ENCODE measurements around the gene RHBDL2. TPM values are rescaled to one million over a fixed set of nuclear protein-coding genes. Genes with fewer than 3 reads are reported as not detected.

Gene RHBDL2
- total RNA-seq, 1 experiment from 2014 or later, result not detected

- Histone ChIP-seq H3K9ac (ENCODE audit: low read length) (no peak overlapping the region), H3K36me3 (ENCODE audit: control insufficient read depth in 1 of 2, insufficient read depth in 2 of 2, low read length in 2 of 2) (no peaks in the 10 kb centered on the region), H3K79me2 (ENCODE audit: insufficient read depth, low read length) (no peaks in the 10 kb centered on the region), H3K27me3 (ENCODE audit: insufficient read depth, low read length) (no peaks in the 10 kb centered on the region), H3K4me1 (ENCODE audit: control insufficient read depth in 1 of 2, insufficient read depth in 2 of 2, low read length in 2 of 2) (no peaks in the 10 kb centered on the region), H3K4me3 (replicated peaks in 1 of 2; ENCODE audit: low read depth in 1 of 2, low read length in 2 of 2) (no peak overlapping the region), H4K20me1 (ENCODE audit: insufficient read depth) (no peaks in the 10 kb centered on the region), H3K9me2 (ENCODE audit: insufficient read depth) (no peaks in the 10 kb centered on the region), H3K4me2 (ENCODE audit: low read length) (no peak overlapping the region), H3K27ac (ENCODE audit: low read depth, low read length) (no peak overlapping the region), H3K9me3 (ENCODE audit: control insufficient read depth in 1 of 2, insufficient read depth in 1 of 2, low read depth in 1 of 2, low read length in 2 of 2) (no peaks in the 10 kb centered on the region), H2AFZ (ENCODE audit: low read depth, low read length, poor library complexity, severe bottlenecking) (no peak overlapping the region)
- intact Hi-C loops (cut with micrococcal nuclease), result no loop called here
- no TSS peak for BruUV-seq (replicated peaks)
- ChIA-PET RAD21 (ENCODE audit: low non-redundant PET in 1 of 2, low total read pairs in 2 of 2, uncharacterized antibody in 2 of 2, unreplicated experiment in 2 of 2) (no interaction called here), POLR2A (no interaction called here), CTCF (no interaction called here)
- ATAC-seq, result no peak
- no peak for DNase-seq (ENCODE audit: low read depth, low spot score)
- TF ChIP-seq POLR2AphosphoS5 (IDR thresholded peaks at IDR 0.05; ENCODE audit: low read depth, low read length) (no peak), EZH2 (IDR thresholded peaks at IDR 0.05) (no peak), CBX3 (IDR thresholded peaks at IDR 0.05; ENCODE audit: low read depth) (no peak), ZNF274 (IDR thresholded peaks at IDR 0.05; ENCODE audit: low read depth, low read length) (no peak), ATF3 (IDR thresholded peaks at IDR 0.05) (no peak), SRF (IDR thresholded peaks at IDR 0.05; ENCODE audit: low read depth) (no peak), RAD21 (IDR thresholded peaks at IDR 0.05; ENCODE audit: low read depth) (no peak), EZH2phosphoT487 (IDR thresholded peaks at IDR 0.05; ENCODE audit: borderline replicate concordance) (no peak), YY1 (IDR thresholded peaks at IDR 0.05; ENCODE audit: extremely low read depth, insufficient replicate concordance, low read depth, low read length) (no peak), ZFX (IDR thresholded peaks at IDR 0.05) (no peak), REST (IDR thresholded peaks at IDR 0.05; ENCODE audit: low read depth) (no peak), EGR1 (IDR thresholded peaks at IDR 0.05; ENCODE audit: low read depth) (no peak), POLR2A (IDR thresholded peaks at IDR 0.05; ENCODE audit: borderline replicate concordance, extremely low read depth, insufficient read depth, insufficient read length) (no peak), MAX (IDR thresholded peaks at IDR 0.05) (no peak), ELF1 (IDR thresholded peaks at IDR 0.05; ENCODE audit: borderline replicate concordance, low read depth) (no peak)
Measured at GRCh38 chr1:38929054-38929453, 12.6 kb downstream of the RHBDL2 start.
